Cerebellar nuclear complex (tissue), 1 donor: Measurements from ENCODE around the gene XPNPEP2.
"Not testable (repeated sequence)": the region's sequence is repeated elsewhere in the genome, so short reads cannot be mapped to it uniquely, and the experiment has no call there.

Experiments used
- DNase-seq, 2 experiments: peaks; one replicate each; lab custom pipeline; 2025; lab: John Stamatoyannopoulos, UW

The XPNPEP2 gene

DNA sequence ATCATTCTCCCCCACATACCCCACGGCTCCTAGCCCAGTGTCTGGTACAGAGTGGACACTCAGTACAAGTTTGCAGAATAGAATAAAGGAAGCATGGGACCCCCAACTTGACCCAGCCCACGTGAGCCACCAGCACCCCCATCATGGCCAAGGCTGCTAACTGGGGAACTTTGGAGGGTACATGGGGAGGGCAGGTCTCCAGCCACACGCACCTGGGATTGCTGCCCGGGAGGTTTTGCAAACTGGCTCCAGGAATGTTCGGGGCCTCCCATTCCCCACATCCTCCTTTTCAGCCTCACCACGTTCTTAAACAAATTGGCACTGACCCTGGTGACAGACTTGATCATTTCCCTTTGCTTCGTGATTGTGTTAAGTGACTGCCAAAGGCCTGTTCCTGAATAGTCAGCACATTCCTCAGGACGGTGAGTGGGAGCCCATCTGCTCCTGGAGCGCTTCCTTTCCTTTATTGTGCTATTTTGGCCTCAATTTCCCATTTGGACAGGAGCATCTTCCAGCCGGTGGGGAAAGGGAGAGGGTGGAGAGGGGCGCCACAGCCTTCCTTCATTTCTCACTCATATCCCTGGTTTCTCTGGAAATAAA, 18.7 kb upstream of the XPNPEP2 start:
- no peak for DNase-seq

DNA sequence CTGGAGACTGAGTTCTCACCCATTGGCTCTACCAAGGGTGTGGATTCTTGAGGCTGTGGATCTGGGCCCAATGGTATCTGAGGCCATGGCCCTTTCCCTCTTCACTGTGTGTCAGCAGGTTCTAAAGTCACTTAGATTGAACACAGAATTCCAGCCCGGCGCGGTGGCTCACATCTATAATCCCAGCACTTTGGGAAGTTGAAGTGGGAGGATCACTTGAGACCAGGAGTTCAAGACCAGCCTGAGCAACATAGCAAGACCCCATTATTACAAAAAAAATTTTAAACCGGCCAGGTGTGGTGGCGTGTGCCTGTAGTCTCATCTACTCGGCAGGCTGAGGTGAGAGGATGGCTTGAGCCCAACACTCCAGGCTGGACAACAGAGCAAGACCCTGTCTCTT, 18.0 kb upstream of the XPNPEP2 start:
- no peak for DNase-seq

GRCh38 chrX:129721414-129721813, 17.4 kb upstream of the XPNPEP2 start:
- no peak for DNase-seq

DNA sequence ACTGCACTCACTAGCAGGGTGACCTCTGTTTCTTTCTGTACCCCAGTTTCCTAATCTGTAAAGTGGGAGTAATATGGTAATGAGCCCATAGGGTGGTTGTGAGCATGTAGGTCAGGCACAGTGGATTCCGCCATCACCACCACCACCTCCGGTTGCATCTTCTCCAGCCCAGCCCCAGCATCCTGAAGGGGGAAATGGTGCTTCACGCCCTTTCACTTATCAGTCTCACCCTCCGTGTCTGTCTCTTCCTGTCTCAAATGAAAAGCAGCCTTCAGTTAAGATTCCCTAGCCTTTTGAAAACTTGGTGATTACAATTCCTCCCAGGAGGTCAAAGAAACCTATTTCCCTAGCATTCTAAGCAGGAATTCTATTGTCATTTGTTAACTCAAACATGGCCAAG, 16.9 kb upstream of the XPNPEP2 start:
- no peak for DNase-seq

DNA sequence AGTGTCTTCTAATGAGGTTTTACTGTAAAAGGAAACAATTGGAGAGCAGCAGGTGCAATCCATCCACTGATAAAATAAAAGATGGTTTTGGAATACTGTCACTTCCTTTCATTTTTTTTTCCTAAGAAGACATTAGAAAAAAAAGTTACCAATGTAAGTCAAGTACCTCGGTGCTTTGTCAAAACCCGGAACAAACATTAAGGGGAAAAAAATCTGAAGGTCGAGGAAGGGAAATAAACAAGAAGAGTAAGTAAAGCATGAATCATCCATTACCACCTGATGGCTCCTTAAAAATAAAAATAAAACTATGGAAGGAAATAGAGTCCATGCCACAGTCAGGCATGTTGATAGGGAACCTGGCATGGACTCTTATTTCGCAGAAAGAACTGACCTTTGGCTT, 15.3 kb upstream of the XPNPEP2 start:
- no peak for DNase-seq

DNA sequence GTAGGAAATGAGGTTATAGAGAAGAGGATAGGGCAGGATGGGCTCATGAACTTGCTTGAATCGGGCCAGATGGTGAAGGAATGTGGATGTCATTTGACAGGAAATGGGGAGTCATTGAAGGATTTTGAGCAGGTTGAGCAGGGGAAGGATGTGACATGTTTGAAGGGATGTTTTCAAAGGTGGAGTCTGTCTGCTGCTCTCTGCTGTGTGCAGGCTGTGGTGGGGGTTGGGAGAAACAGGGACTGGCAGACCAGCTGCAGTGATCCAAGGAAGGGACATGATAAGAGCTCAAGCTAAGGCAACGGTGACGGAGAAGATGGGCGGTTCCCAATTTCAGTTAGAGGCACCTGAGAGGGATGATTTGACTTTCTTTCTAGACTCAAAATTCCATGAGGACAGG, 14.0 kb upstream of the XPNPEP2 start:
- no peak for DNase-seq

- DNase-seq, result no peak
Observed at GRCh38 chrX:129726307-129727111, 12.3 kb upstream of the XPNPEP2 start.

DNA sequence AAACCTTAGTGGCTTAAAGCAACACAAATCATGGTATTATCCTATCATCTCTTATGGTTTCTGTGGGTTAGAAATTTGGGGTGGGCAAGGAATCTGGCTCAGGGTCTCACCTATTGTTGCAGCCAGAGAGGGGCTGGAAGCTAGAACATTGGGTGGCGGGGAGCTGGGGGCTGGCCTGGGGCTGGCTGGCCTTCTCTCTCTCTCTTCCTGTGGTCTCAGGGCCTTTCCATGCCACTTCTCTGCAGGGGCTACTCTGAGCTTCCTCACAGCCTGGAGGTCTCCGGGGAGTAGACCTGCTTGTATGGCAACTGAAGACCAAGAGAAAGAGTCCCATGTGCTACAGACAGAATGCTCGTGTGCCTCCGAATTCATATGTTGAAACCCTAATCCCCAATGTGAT, 10.7 kb upstream of the XPNPEP2 start:
- DNase-seq, result no peak

DNA sequence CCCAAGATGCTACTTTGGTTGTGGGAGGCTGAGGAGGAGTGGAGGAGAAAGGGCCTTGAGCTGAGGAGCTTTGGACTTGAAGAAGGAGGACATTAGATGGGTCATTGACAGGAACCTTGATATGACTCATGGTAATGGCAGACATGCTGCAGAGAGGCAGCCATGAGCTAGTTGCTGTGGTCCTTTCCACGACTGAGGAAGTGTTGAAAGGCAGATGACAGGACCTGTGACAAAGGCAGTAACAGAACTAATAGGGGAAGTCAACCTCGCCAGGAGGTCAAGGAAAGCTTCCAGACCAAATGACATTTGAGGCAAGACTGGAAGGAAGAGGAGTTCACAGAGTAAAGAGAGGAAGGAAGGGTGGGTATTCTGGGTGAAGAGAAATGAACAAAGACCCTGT, 7.6 kb upstream of the XPNPEP2 start:
- DNase-seq, result no peak

- DNase-seq, result no peak
Observed at GRCh38 chrX:129732857-129733256, 5.9 kb upstream of the XPNPEP2 start.

- no peak for DNase-seq
Observed at GRCh38 chrX:129733335-129733734, 5.4 kb upstream of the XPNPEP2 start.

- no peak for DNase-seq
Observed at GRCh38 chrX:129736491-129736890, 2.3 kb upstream of the XPNPEP2 start.

GRCh38 chrX:129737916-129738315, 863 bp upstream of the XPNPEP2 start:
- DNase-seq, result no peak

DNA sequence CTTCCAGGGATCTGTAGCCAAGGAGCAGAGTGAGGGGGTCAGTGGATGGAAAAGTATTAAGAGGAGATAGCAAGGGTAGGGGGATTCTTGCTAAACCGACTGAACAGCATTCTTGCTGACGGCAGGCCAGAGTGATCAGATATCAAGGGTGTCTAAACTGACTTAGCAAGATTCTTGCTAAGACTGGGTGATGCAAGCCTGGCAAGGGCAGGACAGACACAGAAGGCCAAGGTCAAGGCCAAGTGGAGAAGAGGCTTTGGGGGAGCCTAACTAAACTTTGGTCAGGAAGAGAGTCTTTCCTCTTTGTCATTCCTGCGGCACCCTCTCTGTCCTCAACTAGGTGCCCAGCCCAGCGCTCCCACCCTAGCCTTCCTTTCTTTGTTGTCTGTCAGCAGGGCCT, 799 bp downstream of the XPNPEP2 start:
- no peak for DNase-seq

DNA sequence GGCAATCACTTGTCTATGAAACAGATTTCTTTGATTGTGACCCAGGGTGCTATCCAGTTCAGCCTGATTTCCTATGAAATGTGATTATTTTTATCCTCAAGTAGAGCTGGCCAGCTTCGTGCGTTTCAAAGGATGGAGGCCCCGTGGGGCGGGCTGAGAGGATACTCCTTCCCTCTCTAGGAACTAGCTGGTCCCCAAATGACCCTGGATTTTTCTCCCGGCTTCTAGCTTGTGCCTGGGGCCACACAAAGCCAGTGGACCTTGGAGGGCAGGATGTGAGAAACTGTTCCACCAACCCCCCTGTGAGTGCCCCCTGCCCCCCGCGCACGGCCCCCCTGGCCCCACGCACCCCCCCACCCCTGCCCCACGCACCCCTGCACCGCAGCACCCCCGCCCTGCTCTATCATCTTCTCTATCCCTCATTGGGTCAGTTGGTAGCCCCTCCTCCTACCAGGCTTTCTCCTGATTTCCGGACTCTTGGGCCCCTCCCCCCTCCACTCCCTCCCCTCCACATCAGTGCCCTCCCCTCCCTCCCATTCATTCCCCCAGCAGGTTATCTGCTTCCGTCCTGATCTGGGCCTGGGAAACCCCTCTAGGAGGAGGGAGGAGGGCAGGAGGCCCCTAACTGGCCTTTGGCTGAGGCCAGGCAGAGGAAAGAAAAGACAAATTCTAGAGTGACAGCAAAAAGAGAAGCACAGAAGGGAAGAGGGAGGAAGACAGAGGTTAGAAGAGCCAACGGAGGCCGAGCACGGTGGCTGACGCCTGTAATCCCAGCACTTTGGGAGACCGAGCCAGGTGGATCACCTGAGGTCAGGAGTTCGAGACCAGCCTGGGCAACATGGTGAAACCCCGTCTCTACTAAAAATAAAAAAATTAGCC, 3.3 kb downstream of the XPNPEP2 start:
- DNase-seq, result no peak

DNA sequence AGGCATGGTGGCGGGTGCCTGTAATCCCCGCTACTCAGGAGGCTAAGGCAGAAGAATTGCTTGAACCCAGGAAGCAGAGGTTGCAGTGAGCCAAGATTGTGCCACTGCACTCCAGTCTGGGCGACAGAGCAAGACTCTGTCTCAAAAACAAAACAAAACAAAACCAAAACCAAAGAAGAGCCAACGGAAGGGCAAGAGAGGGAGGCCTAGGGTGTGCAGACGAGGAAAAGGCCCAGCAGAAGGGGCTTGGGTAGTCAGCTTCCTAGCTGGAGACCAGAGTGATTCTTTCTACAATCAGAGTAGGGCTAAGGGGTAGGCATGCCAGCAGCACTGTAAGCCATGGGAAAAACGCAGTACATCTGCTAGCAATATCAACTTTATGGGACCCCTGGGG, 4.0 kb downstream of the XPNPEP2 start:
- not testable (repeated sequence) for DNase-seq

GRCh38 chrX:129743821-129744220, 5.0 kb downstream of the XPNPEP2 start:
- no peak for DNase-seq

GRCh38 chrX:129744861-129745321, 6.1 kb downstream of the XPNPEP2 start:
- DNase-seq, result no peak

DNA sequence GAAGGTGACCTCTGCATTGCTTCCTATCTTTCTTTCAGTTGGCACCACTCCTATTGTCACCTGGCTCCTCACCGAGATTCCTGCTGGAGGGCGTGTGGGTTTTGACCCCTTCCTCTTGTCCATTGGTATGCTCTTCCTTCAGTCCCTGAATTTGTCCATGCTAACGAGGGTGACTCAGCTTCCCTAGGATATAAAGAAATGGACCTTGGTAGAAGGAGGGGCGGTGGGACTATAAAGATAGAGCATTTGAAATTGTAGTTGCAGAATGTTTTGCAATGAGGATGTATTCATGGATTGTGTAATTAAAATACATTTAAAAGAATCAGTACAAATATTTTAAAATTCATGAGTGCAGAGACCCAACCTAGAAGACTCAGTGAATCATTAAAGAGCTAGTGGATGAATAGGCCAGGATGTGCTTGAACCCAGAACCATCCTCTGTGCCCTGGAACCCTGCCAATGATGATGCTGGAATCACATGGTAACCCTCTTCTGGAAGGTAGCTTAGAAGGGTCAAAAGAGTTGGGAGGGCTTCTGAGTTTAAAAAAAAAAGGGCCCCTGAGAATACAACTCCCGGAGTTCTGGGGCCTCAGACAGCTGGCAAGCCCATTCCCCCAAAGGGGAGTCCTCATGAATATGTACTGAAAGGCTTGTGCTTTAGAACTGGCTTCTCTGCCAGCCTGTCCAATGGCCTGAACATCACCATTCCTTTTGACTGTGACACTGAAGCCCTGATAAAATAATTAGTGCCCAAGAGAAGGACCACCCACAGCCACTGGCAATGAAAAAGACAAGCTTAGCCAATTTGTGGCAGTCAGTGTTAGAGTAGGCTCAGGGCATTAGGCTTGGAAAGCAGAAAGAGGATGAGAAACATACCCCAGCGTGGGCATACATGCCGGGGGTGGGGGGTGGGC, 8.0 kb downstream of the XPNPEP2 start:
- DNase-seq, result no peak

GRCh38 chrX:129747533-129747932, 8.8 kb downstream of the XPNPEP2 start:
- DNase-seq, result no peak

- no peak for DNase-seq
Observed at GRCh38 chrX:129748305-129748704, 9.5 kb downstream of the XPNPEP2 start.

- no peak for DNase-seq
Observed at GRCh38 chrX:129749069-129749468, 10.3 kb downstream of the XPNPEP2 start.
